GM18907 (cell line): ENCODE data around the gene PDLIM7.

ENCODE experiments used
- ATAC-seq: cut with Tn5 transposase; IDR thresholded peaks from one replicate; pipeline ENCODE4 v1.9.1; 2021; ENCODE audit warnings: mild to moderate bottlenecking, moderate library complexity; ENCODE audit not compliant: unreplicated experiment

Gene PDLIM7

GRCh38 chr5:177507596-177508220 is 10.3 kb upstream of the PDLIM7 start:
- ATAC-seq: no peak

- no peak for ATAC-seq
Measured at GRCh38 chr5:177507165-177507564, 9.8 kb upstream of the PDLIM7 start.

GRCh38 chr5:177505075-177505474 is 7.7 kb upstream of the PDLIM7 start:
- no peak for ATAC-seq

GRCh38 chr5:177504086-177505056 is 7.0 kb upstream of the PDLIM7 start:
- ATAC-seq: no peak

- ATAC-seq: no peak
Measured at GRCh38 chr5:177503351-177504085, 6.1 kb upstream of the PDLIM7 start.

GRCh38 chr5:177502886-177503285 is 5.5 kb upstream of the PDLIM7 start:
- ATAC-seq: no peak

GRCh38 chr5:177501874-177502678 is 4.7 kb upstream of the PDLIM7 start:
- no peak for ATAC-seq

GRCh38 chr5:177500685-177501522 is 3.5 kb upstream of the PDLIM7 start:
- no peak for ATAC-seq

- no peak for ATAC-seq
Measured at GRCh38 chr5:177499842-177500241, 2.4 kb upstream of the PDLIM7 start.

GRCh38 chr5:177498013-177498787 is 796 bp upstream of the PDLIM7 start:
- peak; percentile 6 for ATAC-seq

- no peak for ATAC-seq
Measured at GRCh38 chr5:177496727-177497291, 595 bp downstream of the PDLIM7 start.

GRCh38 chr5:177496070-177496726 is 1.2 kb downstream of the PDLIM7 start:
- no peak for ATAC-seq

GRCh38 chr5:177495243-177496060 is 2.0 kb downstream of the PDLIM7 start:
- ATAC-seq: no peak

- no peak for ATAC-seq
Measured at GRCh38 chr5:177494346-177495195, 2.8 kb downstream of the PDLIM7 start.

GRCh38 chr5:177493795-177494345 is 3.5 kb downstream of the PDLIM7 start:
- no peak for ATAC-seq

GRCh38 chr5:177492841-177493240 is 4.6 kb downstream of the PDLIM7 start:
- no peak for ATAC-seq
